AG08395 (cell line): ENCODE measurements around the gene TUBA3E.
"Not testable (repeated sequence)": the region's sequence is repeated elsewhere in the genome, so short reads cannot be mapped to it uniquely, and the experiment has no call there.

Experiments
- DNase-seq: peaks from one replicate; pipeline ENCODE4 v3.0.0; 2012; ENCODE audit warnings: mixed read lengths, low spot score

Gene TUBA3E

DNA sequence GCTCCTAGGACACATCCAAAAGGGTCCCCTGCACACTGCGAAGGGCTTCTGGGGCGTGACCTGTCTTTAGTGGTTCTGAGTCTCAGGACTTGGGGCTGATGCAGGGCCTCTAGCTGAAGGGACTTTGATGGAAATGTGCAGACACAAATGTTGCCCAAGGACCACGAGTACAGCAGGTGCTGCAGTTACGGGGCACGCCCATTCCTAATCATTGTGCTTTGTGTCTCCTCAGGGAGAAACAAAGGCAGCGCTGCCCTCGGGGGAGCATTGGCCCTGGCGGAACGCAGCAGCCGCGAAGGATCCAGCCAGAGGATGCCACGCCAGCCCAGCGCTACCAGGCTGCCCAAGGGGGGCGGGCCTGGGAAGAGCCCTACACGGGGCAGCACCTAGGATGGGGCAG, 8.0 kb downstream of the TUBA3E start:
- DNase-seq, result no peak

DNA sequence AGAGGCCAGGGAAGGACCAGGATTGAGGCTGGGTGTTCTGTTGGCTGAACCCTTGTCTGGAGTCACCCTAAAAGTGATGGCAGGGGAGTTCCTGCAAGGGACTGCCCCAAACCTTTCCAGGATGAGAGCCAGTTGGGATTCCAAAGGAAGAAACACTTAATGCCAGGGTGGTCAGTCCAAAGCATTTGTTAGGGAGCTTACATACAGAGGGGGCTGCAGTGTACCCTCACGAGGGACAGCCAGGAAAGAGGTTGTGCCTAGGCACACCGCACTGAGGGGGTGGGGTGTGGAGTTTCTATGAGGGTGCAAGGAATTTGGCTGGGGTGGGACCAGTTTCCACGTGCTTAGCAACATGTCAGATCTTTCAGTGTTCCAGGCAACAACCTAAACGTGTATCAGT, 9.3 kb downstream of the TUBA3E start:
- DNase-seq, result not testable (repeated sequence)

DNA sequence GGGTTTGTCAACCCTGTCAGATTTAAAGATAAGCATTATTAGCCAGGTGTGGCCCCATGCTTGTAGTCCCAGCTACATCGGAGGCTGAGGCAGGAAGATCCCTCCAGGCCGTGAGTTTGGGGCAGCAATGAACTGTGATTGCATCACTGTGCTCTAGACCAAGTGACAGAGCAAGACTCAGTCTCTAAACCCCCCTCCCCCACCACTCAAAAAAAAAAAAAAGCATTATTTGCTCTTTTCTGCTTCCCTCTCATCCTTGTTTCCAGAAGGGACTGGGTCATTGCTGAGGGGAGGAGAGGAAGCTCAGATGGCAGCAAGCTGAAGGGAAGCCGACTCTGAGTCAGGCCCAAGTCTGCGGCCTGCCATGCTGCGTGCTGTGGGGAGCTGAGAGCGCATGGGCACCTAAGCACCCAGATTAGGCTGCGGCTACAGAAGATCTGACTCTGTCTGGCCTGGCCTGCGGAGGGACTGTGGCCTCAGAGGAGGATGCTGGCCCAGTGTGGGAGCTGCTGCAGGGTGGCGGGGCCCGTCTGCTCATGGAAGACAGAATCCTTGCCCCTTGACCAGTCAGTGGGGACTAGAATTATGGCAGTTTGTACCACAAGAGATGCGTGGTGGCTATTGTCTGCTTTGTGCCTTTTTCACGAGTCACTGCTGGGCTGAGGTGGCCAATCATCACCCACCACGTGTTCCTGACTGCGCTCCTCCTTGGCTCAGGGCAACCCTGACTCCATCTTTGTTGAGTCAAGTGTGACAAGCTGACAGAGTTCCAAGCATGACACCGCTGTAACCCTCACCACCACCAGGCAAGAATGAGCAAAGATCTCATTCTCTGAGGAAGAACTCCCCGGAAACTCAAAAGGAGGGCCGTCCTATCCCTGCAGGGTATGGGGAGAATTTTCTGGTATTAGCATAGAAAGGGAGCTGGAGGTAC, 10.1 kb downstream of the TUBA3E start:
- DNase-seq, result not testable (repeated sequence)

DNA sequence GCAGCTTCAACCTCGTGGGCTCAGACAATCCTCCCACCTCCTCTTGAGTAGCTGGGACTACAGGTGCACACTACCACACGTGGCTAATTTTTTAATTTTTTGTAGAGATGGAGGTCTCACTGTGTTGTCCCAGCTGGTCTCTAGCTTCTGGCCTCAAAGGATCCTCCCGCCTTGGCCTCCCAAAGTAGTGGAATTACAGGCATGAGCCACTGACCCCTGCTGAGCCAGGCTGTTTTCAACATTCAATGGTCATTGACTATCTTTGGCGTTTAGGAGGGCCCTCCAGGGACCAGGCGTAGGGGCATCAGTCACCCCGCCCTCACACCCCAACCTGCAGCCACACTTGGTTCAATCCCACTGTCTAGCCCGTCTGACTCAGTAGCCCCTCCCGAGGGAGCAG, 11.0 kb downstream of the TUBA3E start:
- DNase-seq, result no peak

DNA sequence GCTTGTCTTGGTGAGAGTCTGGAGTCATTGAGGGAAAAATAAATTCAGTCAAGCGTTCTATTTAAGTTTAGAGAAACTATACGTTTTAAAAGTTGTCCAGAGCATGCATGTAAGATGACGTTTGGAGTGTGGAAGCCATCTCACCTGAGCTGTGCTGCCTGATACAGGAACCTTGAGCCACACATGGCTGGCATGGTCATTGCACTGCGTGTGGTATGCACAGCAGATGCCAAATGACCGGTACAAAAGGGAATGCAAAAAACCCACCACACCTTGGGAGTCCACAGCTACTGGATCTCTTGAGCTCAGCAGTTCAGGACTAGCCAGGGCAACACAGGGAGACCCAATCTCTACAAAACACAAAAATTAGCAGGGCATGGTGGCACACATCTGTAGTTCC, 11.8 kb downstream of the TUBA3E start:
- DNase-seq, result no peak

DNA sequence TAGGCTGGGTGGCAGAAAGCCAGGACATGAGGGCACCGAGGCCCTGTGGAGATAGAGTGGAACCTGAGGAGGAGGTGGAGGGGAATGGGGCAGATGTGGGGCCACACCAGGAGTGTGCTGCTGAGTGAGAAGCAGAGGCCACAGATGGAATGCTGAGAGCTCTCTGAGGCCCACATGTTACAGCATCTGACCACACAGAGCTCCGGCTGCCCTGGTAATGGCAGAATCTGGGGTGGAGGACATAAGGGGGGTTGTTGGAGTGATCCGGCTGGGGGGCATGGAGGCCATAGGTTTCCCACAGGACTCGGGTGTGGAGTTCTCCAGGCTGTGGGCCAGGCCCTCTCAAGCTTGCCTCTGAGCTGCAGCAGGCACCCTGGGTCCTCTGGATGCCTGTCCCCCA, 12.3 kb downstream of the TUBA3E start:
- DNase-seq, result no peak

DNA sequence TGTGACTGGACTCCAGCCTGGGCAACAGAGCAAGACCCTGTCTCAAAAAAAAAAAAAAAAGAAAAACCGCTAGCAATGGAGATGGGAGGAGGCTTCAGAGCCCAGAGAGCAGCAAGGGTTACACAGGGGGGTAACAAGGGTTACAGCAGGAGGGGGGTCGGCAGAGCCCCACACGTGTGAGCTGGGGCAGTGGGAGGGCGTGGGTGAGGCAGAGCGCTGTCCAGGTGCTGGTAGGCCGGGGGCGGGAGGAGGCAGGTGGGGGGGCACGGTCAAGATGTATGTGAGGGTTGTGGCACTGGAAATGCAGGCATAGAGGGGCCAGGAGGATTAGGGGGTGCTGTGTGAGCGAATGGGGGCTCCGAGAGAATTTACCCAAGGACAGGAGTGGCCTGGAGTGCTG, 12.8 kb downstream of the TUBA3E start:
- DNase-seq, result no peak

DNA sequence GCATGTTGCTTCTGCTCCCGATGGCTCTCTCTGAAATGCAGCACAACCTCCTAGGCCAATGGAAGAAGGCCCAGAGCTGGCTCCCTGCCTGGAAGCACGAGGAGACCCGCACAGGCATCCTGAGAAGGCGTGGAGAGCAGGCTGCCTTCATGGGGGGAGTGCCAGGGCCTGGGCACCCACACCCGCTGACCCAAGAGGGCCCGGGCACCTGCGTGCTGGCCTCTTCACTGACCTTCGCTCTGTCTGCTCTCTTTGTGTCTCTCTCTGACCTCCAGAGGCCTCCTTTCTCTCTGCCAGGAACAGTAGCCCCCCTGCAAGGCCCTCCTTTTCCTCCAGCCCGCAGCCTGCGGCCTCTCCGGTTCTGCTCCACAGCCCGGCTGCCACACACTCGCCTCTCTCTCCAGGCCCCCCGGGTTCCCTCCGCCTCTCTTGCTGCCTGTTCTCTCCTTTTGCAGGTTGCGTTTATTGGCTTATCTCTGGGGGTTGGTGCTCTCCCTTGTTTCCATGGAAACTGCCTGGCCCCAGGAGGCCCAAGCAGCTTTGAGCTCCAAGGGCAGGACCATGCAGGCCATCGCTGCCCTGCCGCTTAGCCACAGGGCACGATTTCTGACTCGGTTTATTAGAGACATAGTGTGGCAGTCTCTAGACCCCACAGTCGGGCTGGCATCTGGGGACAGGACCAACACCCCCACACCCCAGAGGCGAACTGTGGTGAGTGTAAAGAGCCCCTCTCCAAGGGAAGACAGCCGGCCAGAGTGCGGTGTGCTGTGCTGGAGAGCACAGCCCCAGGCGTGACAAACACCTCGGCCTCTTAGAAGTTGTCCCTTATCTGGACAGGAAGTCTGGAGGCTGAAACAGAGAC, 14.5 kb downstream of the TUBA3E start:
- DNase-seq, result no peak

DNA sequence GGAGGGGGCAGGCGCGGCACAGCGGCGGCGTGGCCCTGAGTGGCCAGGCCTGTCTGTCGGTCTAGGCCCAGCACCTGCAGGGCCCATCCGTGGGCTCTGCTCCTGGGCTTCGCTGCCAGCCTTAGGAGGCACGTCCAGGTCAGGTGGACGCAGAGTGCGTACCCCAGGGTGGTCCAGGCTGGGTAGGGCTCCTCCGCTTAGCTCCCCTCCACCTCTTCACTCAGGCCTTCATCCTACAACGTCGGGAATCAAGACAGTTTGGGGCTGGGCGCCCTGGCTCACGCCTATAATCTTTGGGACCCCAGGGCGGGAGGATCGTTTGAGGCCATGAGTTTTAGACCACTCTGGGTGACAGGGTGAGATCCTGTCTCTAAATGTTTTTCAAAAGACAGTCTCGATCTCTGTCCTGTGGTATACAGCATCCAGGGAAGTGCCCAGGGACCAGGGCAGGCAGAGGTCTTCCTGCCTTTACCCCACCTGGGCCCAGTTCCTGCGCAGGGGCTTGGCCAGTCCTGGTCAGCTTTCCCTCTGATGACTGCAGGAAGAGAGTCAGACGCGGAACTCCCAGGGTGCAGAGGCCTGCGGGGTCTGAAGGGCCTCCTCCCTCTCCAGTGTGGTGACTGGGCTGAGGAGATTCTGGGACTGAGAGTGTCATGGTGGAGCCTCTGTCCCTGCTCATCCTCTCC, 15.3 kb downstream of the TUBA3E start:
- DNase-seq, result not testable (repeated sequence)

DNA sequence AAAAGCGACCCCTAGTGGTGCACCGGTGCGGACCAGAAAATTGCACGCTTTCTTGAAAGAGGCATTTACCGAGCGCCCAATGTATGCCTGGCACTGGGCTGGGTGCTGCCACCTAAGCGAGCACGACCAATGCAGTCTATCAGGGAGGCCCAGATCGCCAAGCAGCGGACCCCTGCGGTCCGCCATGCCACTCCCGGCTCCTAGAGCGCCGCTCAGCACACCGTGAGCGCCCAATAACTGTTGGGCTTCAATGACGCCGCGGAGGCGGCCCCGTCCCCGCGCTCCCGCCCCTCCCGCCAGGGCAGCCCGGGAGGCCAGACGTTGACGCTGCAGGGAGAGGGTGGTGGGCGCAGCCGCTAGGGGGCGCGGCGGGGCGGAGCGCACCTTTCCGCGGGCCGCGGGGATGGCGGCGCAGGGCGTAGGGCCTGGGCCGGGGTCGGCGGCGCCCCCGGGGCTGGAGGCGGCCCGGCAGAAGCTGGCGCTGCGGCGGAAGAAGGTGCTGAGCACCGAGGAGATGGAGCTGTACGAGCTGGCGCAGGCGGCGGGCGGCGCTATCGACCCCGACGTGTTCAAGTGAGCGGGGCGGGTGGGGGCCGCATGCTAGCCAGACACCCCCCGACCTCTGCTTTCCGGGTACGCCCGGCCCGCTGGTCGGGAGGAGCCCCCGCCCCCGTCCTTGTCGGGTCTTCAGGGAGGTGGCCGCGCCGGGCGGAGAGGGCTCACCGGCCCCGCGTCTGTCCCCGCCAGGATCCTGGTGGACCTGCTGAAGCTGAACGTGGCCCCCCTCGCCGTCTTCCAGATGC, 16.2 kb downstream of the TUBA3E start, which contains the start of gene MZT2B:
MZT2B (plus strand) TSS at position 383 of the 803 bp plus-strand sequence; CDS start at position 404, 21 bp downstream.
- DNase-seq, result peak; percentile 87

DNA sequence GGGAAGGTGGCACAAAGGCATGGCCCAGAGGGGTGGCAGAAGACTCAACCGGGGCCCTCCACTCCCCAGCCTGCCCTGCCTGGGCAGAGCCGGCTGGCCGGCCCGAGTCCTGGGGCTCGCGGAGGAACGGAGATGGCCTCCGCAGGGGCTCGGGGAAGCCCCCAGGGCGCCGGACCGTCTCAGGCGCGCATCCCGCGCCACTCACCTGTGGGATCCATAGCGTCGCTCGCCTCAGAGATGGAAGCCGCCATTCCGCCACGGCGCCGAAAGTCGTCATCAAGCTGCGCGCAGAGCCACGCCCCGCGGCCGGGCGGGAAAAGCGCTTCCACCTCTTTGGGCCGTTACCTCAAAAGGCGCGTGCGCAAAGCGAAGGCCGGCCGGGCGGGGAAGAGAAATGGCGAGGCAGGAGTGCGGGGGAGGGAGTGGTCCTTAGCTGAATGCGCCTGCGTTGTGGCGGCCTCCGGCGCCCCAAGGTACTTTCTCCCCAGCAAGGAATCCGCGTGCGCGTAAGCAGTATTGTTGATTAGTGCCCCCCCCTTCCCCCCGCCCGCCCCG, 16.8 kb downstream of the TUBA3E start, which contains the start of gene SMPD4:
SMPD4 (minus strand) TSS at position 278 of the 555 bp plus-strand sequence. CDS start 5,010 bp downstream, outside the sequence.
- peak; percentile 96 for DNase-seq

DNA sequence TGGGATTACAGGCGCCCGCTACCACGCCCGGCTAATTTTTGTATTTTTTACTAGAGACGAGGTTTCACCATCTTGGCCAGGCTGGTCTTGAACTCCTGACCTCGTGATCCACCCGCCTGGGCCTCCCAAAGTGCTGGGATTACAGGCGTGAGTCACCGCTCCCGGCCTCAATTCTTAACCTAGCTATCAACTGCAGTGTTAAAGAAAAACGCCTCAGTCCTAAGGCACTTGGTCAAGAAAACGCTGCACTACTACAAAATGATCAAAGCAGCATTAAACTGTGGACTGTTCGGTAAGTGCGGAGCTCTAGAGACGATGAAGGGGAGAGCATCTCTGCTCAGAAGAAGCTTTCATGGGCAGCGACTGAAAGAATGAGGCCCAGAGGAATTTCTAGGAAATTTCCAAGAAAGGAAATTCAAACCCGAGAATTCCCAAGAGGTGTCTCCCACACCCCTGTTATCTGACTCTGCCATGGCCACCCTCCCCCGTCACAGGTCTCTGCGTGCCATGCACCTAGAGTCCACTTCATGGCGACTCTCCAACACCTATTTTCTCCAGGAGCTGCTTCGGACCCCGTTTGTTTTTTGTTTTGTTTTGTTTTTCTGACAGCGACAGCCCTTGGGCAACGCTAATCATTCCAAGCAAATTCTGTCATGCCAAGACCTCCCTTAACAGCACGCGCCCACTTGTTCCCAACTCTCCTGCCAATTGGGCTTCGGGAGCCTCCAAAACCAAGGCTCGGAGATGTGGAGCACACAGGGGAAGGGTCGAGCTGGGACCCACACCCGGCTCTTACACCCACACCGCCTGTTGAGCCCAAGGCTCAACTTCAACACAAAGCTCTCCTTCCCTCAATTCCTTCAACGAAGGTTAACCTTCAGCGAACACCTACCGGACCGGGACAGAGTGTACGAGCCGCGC, 17.6 kb downstream of the TUBA3E start:
- not testable (repeated sequence) for DNase-seq

DNA sequence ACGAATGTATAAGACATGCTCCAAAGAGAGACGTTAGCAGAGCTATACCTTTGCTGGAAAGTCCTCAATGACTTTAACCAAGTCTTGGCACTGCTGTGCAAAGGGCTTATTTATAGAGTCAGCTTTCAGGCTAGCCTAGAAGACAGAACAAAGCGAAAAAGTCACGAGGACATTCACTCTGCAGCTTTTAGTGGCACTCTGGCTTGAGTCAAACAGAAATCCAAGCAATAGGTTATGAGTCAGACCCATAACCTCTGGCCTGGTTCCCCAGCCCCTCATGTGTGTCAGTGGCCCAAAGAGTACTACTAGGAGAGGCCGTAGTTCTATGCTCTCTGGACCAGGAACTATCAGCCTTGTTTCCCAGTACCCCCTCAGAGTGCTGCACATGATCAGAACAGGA, 23.4 kb downstream of the TUBA3E start:
- not testable (repeated sequence) for DNase-seq

DNA sequence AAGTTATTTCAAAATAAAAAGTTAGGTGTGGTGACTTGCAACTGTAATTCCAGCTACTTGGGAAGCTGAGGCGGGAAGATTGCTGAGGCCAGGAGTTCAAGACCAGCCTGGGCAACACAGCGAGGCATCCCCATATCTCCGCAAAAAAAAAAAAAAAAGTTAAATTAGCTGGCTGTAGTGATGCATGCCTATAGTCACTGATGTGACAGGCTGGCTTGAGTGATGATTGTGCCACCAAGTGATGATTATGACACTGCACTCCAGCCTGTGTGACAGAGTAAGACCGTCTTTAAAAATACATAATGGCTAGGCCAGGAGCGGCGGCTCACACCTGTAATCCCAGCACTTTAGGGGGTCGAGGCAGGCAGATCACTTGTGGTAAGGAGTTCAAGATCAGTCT, 28.3 kb downstream of the TUBA3E start:
- DNase-seq, result no peak

DNA sequence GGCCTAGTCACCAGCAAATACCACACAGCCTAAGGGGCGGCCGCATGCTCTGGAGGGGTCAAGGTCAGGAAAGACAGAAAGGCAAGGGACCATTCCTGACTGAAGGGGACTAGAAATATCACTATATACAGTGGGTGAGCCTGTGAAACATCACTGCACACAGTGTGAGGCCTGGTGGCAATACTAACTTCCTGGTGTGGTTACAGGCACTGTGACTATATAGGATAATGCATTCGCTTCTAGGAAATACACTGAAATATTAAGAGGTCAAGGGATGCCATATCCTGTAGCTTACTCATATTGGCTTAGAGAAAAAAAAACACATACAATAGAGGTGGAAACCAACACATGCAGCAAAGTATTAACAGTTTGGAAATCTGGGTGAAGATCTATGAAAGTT, 29.1 kb downstream of the TUBA3E start:
- not testable (repeated sequence) for DNase-seq

DNA sequence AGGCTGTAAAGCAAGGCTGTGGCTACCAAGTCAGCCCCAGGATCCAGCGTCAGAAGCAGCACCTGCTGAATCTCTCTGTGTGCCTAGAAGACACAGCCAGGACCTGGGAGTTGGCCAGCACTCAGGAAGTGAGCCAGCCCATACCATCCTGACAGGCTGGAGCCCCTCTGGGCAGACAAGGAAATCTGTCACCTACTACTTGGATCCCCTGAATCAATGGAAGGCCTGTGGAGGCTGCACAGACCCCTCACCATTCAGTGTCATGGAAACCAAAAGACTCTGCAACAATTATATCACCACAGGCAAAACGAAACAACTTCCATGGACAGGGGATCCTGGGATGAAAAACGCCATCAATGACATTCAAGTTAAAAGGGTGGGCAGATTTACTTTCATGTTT, 31.6 kb downstream of the TUBA3E start:
- DNase-seq, result not testable (repeated sequence)

DNA sequence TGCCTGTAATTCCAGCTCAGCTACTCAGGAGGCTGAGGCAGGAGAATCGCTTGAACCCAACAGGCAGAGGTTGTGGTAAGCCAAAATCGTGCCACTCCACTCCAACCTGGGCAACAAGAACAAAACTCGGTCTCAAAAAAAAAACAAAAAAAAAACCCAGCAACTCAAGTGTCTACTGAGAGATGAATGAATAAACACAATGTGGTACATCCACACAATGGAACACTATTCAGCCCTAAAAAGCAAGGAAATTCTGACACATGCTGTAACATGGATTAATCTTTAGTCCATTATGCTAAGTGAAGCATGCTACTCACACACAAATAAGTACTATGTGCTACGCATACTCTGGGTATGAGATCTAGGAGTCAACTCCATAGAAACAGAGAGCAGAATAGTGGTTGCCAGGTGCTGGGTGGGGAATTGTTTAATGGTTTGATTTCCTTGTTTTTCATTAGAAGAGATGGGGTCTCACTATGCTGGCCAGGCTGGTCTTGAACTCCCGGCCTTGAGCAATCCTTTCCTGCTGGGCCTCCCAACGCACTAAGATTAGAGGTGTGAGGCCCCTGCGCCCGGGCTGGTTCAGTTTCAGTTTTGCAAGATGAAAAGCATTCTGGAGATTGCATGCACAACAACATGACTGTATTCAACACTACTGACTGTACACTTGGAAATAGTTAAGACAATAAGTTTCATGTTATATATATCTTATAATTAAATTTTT, 32.8 kb downstream of the TUBA3E start:
- no peak for DNase-seq

DNA sequence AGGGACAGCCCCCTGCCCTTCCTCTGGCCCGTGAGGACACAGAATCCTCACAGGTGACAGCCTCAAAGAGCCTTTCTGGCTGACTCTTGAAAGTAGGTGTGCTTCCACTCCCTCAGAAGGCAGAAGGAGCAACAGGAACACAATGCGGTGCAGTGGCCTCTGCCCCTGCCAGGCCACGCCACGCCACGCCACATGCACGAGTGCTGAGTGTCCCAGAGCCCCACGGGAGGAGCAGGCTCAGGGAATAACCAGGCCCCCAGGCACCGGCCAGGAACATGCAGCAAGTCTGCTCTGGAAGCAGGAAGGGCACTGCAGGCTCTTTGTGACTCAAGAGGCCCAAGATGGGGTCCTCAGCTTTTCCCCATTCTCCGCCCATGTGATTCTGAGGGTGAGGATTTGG, 35.3 kb downstream of the TUBA3E start:
- no peak for DNase-seq

DNA sequence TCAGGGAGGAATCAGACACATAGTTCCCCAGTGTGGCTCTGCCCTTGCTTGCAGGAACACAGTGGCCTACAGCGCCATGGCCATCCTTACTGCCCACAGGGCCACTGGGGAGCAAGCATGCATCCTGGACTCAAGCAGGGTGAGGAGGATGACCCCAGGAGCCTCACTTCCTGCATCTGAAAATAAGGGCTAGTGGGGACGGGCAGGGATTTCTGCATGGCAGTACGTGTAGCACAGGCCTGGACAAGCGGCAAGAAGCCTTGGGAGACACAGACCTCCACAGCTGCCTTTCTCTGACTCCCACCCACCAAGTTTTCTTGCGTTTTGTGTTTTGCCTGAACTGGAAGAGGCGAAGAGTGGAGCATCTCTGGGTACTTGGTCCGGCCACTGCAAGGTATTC, 35.8 kb downstream of the TUBA3E start:
- not testable (repeated sequence) for DNase-seq
